G401.6 (cell line): Measurements from ENCODE around the gene EVA1C.
"Not testable (repeated sequence)": the region's sequence is repeated elsewhere in the genome, so short reads cannot be mapped to it uniquely, and the experiment has no call there.

Experiments used
- FAIRE-seq: peaks from 2 replicates; lab custom pipeline; 2012; peaks lifted over from hg19 to GRCh38; lab: Jason Lieb, UNC

Gene EVA1C

DNA sequence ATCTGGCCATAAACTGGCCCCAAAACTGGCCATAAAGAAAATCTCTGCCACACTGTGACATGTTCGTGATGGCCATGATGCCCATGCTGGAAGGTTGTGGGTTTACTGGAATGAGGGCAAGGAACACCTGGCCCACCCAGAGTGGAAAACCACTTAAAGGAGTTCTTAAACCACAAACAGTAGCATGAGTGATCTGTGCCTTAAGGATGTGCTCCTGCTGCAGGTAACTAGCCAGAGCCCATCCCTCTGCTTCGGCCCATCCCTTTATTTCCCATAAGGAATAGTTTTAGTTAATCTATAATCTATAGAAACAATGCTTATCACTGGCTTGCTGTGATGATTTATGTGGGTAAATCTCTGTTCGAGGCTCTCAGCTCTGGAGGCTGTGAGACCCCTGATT is 50.1 kb downstream of the EVA1C start:
- FAIRE-seq = not testable (repeated sequence)

GRCh38 chr21:32463367-32463766 is 50.9 kb downstream of the EVA1C start:
- no peak for FAIRE-seq

- no peak for FAIRE-seq
These were observed 51.4 kb downstream of the EVA1C start for GRCh38 chr21:32463889-32464300.

- no peak for FAIRE-seq
These were observed 54.8 kb downstream of the EVA1C start for GRCh38 chr21:32467291-32467690.

DNA sequence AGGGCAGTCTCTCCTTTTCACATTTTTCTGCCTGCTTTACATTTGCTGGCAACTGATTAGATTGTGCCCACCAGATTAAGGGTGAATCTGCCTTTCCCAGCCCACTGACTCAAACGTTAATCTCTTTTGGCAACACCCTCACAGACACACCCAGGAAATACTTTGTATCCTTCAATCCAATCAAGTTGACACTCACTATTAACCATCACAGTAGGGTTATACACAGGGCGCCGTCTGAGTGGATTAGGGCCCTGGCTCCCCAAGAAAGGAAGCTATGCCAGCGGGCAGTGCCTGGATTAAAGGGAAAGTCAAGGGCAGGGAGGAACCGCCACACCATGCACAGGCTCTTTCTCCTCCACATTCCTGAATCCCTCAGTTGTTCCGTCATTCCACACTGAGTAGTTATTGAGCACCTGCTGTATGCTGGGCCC is 56.2 kb downstream of the EVA1C start:
- no peak for FAIRE-seq

- FAIRE-seq = no peak
These were observed 57.1 kb downstream of the EVA1C start for GRCh38 chr21:32469628-32470027.

DNA sequence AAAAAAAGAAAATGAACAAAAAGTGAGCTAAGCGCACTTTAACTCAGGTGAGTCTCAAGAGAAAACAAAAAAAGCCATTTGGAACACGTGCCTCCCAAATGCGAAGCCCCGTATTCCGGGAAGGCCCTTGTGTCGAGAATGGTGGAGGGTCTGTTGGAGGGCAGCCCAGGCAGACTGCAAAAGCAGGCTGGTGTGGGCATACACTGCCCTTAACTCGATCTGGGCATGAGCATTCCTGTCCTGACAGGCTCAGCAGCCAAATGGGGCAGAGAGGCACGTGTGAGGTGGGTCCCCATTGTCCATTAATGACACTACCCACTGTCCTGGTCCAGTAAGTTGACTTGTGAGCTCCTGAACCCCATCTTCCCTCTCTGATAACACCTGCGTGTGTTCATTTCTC is 57.7 kb downstream of the EVA1C start:
- no peak for FAIRE-seq

DNA sequence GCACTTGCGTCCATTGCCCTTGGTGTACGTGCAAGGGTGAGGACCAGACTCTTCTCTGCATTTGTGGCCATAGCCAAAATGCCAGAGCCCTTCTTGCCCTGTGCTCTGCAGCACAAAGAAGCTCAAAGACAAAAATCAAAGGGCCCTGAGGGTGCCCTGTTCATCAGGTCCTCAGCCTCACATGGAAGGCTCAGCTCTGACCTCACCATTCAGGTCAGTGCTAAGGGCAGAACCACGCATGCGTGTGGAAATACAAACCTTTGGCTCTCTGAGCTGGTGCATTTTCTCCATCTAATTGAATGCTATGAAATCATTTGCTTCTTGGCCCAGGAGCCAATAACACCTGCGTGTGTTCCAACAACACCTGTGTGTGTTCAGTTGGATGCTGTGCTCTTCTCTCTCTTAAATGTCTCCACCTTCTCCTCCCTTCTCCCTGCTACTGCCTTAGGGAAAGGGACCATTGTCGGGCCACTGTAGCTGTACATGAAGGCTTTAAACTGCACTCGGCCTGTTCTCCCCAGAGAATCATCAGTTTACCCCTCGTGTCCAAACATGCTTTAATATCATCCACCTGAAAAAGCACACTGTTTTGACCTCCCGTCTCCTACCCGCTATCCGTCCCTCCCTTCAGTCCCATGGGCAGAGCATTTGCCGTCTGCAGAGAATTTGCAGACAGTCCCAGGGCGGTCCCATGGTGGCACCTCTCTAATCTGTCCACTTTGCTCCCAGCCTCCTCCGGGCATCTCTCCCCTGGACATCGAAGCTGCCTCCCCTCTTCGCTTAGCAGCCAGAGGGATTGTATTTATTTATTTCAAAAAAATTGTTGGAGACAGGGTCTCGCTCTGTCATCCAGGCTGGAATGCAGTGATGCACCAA is 60.6 kb downstream of the EVA1C start:
- no peak for FAIRE-seq

GRCh38 chr21:32474179-32475059 is 61.9 kb downstream of the EVA1C start:
- FAIRE-seq = no peak

GRCh38 chr21:32475162-32475812 is 62.8 kb downstream of the EVA1C start:
- FAIRE-seq = no peak

- no peak for FAIRE-seq
These were observed 64.3 kb downstream of the EVA1C start for GRCh38 chr21:32476661-32477423.

DNA sequence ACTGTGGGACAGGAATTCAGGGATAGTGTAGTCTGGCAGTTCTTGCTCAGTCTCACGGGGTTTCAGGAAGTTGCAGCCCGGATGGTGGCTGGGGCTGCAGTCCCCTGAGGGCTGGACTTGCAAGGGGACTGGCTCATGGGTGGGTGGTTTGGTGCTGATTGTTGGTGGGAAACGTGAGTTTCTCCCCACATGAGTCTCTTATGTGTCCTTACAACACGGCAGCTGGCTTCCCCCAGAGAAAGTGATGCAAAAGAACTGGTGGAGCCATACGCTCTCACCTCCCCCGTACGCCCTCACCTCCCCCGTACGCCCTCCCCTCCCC is 64.9 kb downstream of the EVA1C start:
- FAIRE-seq = no peak

DNA sequence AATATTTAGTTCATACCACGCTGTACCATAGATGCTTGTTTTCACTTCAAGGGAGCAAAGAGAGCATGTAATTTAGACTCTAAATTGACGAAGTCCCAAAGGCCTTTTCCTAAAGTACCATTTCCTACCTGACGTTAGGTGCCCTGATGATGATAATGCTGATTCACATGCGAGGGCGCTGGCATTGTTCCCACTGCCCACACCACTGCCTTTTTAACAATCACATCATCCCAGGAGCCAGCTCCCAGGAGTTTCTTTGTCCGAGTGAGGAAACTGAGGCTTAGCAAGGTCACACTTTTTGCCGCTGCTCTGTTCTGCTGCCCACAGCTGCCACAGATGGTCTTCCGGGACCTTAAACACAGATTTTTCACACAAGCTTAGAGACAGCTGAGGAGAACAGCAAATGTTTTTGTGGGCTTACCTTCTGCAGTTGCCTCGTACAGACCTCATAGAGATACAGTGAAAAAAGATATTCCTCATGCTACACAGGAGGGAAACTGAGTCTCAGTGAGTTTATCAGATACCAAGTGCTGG is 69.4 kb downstream of the EVA1C start:
- FAIRE-seq = no peak

DNA sequence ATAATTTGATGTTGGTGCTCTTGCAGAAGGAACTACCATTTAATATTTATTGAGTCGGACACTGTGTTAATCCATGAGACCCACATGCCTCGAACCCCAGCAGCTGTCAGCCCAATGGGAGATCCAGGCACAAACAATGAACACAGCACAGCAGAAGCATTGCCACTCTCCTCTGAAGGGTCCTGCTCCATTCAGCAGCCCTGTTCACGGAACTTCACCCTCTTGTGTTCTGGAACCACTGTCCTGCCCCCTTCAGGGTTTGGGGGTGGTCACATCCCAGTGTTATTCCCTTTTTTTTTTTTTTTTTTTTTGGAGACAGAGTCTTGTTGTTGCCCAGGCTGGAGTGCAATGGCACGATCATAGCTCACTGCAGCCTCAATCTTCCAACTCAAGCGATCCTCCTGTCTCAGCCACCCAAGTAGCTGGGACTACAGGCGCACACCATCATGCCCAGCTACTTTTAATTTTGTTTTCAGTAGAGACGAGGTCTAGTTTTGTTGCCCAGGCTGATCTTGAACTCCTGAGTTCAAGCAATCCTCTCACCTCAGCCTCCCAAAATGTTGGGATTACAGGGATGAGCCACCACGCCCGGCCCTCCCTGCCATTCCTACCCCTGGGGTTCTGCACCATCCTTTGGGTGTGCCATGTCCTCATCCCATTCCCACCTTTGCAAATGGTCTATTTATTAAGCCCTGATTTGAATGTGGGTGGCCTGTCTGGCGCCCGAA is 70.2 kb downstream of the EVA1C start:
- no peak for FAIRE-seq

GRCh38 chr21:32483293-32483595 is 70.7 kb downstream of the EVA1C start:
- FAIRE-seq = no peak

- no peak for FAIRE-seq
These were observed 72.3 kb downstream of the EVA1C start for GRCh38 chr21:32484706-32485380.

DNA sequence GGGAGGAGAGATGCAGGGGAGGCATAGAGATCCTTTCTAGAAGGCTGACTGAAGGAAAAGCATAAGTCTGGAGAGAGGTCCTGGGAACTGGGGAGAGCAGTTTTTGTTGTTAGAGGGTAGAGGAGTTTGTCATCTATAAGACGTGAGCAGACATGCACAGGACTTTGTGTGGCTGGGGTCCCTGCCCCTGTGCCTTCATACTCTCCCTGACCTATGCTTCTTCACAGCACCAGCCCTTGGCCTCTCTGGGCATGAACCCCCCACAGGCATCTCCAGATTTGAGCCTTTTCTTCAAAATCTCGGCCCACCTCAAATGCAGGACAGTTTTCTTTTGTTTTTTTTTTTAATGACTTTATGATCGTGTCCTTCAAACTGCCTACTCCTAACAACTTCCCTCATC is 79.9 kb downstream of the EVA1C start:
- FAIRE-seq = no peak

- no peak for FAIRE-seq
These were observed 82.6 kb downstream of the EVA1C start for GRCh38 chr21:32494934-32495709.

DNA sequence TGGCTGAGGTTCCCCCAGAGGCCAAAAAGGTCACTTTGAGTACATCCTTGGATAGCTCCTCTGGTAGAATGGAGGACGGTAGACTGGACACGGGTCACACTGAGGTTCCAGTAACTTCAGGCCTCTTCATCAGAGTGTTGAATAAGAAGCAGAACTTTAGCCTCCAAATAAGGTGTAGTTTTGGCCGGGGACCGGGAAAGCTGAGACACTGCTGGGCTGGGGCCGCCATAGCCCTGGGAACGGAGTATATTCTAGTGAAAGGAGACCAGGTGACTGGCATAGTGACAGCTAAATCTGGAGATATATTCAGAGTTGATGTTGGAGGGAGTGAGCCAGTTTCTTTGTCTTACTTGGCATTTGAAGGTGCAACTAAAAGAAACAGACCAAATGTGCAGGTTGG is 84.1 kb downstream of the EVA1C start:
- no peak for FAIRE-seq
